Choroid plexus epithelial cell (primary cell): ENCODE data around the gene ALAS2.

Experiments
- DNase-seq: peaks from one replicate; pipeline ENCODE4 v3.0.0-alpha.2; 2010; ENCODE audit warnings: low read depth
- H3K4me3 ChIP-seq: 2 replicates; pipeline ENCODE4 v1.5.1; 2011; ENCODE audit warnings: low read depth, mild to moderate bottlenecking, control low read depth, low read length, moderate library complexity
- TF ChIP-seq, protein P1 (sequence below): conservative IDR thresholded peaks from 2 replicates; pipeline ENCODE4 v1.5.1; 2011; ENCODE audit warnings: low read depth, mild to moderate bottlenecking, control low read depth, inconsistent platforms, low read length, moderate library complexity

The ALAS2 gene

GRCh38 chrX:54964766-54965497, 65.8 kb downstream of the ALAS2 start:
- TF ChIP-seq, protein P1, sequence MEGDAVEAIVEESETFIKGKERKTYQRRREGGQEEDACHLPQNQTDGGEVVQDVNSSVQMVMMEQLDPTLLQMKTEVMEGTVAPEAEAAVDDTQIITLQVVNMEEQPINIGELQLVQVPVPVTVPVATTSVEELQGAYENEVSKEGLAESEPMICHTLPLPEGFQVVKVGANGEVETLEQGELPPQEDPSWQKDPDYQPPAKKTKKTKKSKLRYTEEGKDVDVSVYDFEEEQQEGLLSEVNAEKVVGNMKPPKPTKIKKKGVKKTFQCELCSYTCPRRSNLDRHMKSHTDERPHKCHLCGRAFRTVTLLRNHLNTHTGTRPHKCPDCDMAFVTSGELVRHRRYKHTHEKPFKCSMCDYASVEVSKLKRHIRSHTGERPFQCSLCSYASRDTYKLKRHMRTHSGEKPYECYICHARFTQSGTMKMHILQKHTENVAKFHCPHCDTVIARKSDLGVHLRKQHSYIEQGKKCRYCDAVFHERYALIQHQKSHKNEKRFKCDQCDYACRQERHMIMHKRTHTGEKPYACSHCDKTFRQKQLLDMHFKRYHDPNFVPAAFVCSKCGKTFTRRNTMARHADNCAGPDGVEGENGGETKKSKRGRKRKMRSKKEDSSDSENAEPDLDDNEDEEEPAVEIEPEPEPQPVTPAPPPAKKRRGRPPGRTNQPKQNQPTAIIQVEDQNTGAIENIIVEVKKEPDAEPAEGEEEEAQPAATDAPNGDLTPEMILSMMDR, result no peak
- DNase-seq, result no peak

GRCh38 chrX:54961750-54962149, 69.0 kb downstream of the ALAS2 start:
- DNase-seq, result no peak
- TF ChIP-seq, protein P1, result no peak
- H3K4me3 ChIP-seq, result no peak overlapping the region

More at GRCh38 chrX:54964766-54965497, 65.8 kb downstream of the ALAS2 start:
- no peak overlapping the region for H3K4me3 ChIP-seq
